Measurements from ENCODE around the gene CLCN7. TPM values are rescaled to one million over a fixed set of nuclear protein-coding genes. Genes with fewer than 3 reads are reported as not detected.
A peak's percentile ranks its signal among the peaks of the same experiment; 100 is the strongest.

The CLCN7 gene
- total and polyA plus RNA-seq, 4 donors = 61.1 to 119 (median 88.0) TPM

DNA sequence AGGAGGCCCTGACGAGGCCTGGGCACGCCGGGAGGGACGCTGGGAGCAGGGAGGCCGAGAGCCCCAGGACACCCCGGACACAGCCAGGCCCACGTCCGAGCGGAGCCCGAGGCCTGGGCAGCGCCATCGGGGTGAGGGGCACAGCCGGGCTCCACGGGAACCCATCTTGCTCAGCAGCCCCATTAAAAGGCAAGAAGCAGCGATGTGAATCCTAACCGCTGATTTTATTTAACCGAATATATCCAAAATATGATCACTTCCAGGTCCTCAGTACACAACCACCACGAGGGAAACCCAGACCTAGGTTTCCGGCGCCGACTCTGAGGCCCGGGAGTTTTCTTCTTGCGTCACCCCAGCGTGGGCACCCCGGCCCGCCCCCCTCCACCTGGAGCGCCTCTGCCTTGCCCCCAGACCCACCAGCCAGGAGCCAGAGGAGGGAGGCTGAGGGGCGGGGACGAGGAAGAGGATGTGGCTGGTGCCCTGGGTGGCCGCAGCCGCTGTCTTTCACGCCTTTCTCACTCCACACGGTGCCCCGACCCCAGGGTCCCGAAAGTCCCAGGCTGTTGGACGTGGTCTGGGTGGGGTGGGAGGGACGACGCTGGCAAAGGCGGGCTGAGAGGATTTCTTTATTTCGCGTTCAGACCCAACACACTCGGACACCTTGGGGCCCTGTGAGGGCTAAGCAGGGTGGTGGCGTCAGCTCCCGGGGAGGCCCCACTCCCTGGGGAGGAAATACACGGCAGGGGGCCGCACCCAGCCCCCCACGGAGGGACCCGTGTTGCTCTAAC, 29.9 kb downstream of the CLCN7 start:
- Histone ChIP-seq H3K36me3 (ENCODE audit: control insufficient read depth in 4 of 4, insufficient read depth in 4 of 4, low read length in 4 of 4) (peaks cover 0 to 48% (median 4%) of the 10 kb centered on the region in 4 donors), H3K9me3 (ENCODE audit: control insufficient read depth in 4 of 4, insufficient read depth in 3 of 4, low read length in 3 of 4) (no peaks in the 10 kb centered on the region), H3K9ac (ENCODE audit: insufficient read depth in 1 of 2, low read length in 2 of 2) (no peak overlapping the region), H3K4me1 (ENCODE audit: control insufficient read depth in 5 of 5, insufficient read depth in 5 of 5, low read length in 5 of 5) (no peaks in the 10 kb centered on the region), H3K4me3 (no peak overlapping the region), H3K27me3 (ENCODE audit: control insufficient read depth in 3 of 3, insufficient read depth in 3 of 3, low read length in 2 of 3) (no peaks in the 10 kb centered on the region), H3K27ac (ENCODE audit: low read depth in 1 of 2, low read length in 1 of 2) (no peak overlapping the region)
- DNase-seq = peak in 1 of 3 donors; percentile 8
- no peak for ATAC-seq (ENCODE audit: insufficient read depth, low FRiP score)
- WGBS, 2 donors = 85% methylated on average over 47 to 48 of the region's 48 CpGs
- no peak for TF ChIP-seq CTCF (IDR thresholded peaks at IDR 0.05; ENCODE audit: control extremely low read depth, extremely low read depth)

- 75 to 77% methylated on average over 27 of the region's 27 CpGs for WGBS, 2 donors
- Histone ChIP-seq H3K4me3 (no peak within 1 kb of the TSS), H3K9ac (ENCODE audit: insufficient read depth in 1 of 2, low read length in 2 of 2) (no peak within 1 kb of the TSS), H3K4me1 (ENCODE audit: control insufficient read depth in 5 of 5, insufficient read depth in 5 of 5, low read length in 5 of 5) (no peaks in the 10 kb centered on the region), H3K27ac (ENCODE audit: low read depth in 1 of 2, low read length in 1 of 2) (no peak within 1 kb of the TSS), H3K36me3 (ENCODE audit: control insufficient read depth in 4 of 4, insufficient read depth in 4 of 4, low read length in 4 of 4) (peaks cover 0 to 42% (median 4%) of the 10 kb centered on the region in 4 donors), H3K27me3 (ENCODE audit: control insufficient read depth in 3 of 3, insufficient read depth in 3 of 3, low read length in 2 of 3) (no peaks in the 10 kb centered on the region), H3K9me3 (ENCODE audit: control insufficient read depth in 4 of 4, insufficient read depth in 3 of 4, low read length in 3 of 4) (no peaks in the 10 kb centered on the region)
- ATAC-seq (ENCODE audit: insufficient read depth, low FRiP score) (no peak), DNase-seq (peak in 1 of 3 donors; percentile 11)
- TF ChIP-seq CTCF (IDR thresholded peaks at IDR 0.05; ENCODE audit: control extremely low read depth, extremely low read depth) = no peak
These were observed 30.7 kb downstream of the CLCN7 start, which contains the start of gene CCDC154 for GRCh38 chr16:1443980-1444729. Gene CCDC154, minus strand, starts transcription at chr16:1444556. Its CDS starts 234 bp downstream, at chr16:1444322.

GRCh38 chr16:1443403-1443973, 31.3 kb downstream of the CLCN7 start:
- no peaks in the 10 kb centered on the region for H3K4me1 ChIP-seq (ENCODE audit: control insufficient read depth in 5 of 5, insufficient read depth in 5 of 5, low read length in 5 of 5)
- H3K4me3 ChIP-seq = no peak overlapping the region
- no peak overlapping the region for H3K27ac ChIP-seq (ENCODE audit: low read depth in 1 of 2, low read length in 1 of 2)
- H3K9me3 ChIP-seq (ENCODE audit: control insufficient read depth in 4 of 4, insufficient read depth in 3 of 4, low read length in 3 of 4) = no peaks in the 10 kb centered on the region
- peaks cover 0 to 35% (median 2%) of the 10 kb centered on the region in 4 donors for H3K36me3 ChIP-seq (ENCODE audit: control insufficient read depth in 4 of 4, insufficient read depth in 4 of 4, low read length in 4 of 4)
- no peak overlapping the region for H3K9ac ChIP-seq (ENCODE audit: insufficient read depth in 1 of 2, low read length in 2 of 2)
- WGBS, 2 donors = 79 to 85% methylated on average over 38 of the region's 38 CpGs
- H3K27me3 ChIP-seq (ENCODE audit: control insufficient read depth in 3 of 3, insufficient read depth in 3 of 3, low read length in 2 of 3) = no peaks in the 10 kb centered on the region
- TF ChIP-seq CTCF (IDR thresholded peaks at IDR 0.05; ENCODE audit: control extremely low read depth, extremely low read depth) = no peak
- DNase-seq (peak in 1 of 3 donors; percentile 9), ATAC-seq (ENCODE audit: insufficient read depth, low FRiP score) (no peak)

All from lung (tissue), 12 donors.